ENCODE data around the gene HYDIN. TPM values are rescaled to one million over a fixed set of nuclear protein-coding genes. Genes with fewer than 3 reads are reported as not detected.

Gene HYDIN
- total RNA-seq, 2 donors from 2014 or later: 1.5 to 12.5 TPM

DNA sequence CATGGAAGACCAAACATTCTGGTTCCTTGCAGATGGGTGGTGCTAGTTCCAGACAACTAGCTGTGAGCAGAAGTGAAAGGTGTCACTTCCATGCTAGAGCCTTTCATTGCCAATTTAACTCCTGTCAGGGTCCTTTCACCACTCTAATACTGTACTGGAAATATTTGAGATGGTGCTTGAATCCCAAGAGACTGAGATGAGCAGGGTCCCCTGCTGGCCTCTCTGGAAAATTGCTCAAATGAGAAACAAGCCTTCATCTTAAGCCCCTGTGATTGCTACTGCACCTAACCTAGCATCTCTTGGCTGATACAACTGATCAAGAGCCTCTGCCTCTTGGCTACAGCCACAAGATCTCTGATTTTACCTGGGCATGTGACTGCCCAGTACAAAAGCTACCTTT is 422.2 kb downstream of the HYDIN start:
- intact Hi-C loops (cut with DNase I): no loop called here
- no peak for DNase-seq (ENCODE audit: low spot score)
- Histone ChIP-seq H3K4me1 (replicated peaks) (no peaks in the 10 kb centered on the region), H3K27ac (no peak overlapping the region), H3K36me3 (no peaks in the 10 kb centered on the region), H3K4me3 (no peak overlapping the region), H3K27me3 (replicated peaks; ENCODE audit: insufficient read depth) (no peaks in the 10 kb centered on the region), H3K9me3 (no peaks in the 10 kb centered on the region)
- TF ChIP-seq POLR2A (IDR thresholded peaks at IDR 0.05) (no peak), POLR2AphosphoS5 (IDR thresholded peaks at IDR 0.05) (no peak)
- TF ChIP-seq, protein P1, sequence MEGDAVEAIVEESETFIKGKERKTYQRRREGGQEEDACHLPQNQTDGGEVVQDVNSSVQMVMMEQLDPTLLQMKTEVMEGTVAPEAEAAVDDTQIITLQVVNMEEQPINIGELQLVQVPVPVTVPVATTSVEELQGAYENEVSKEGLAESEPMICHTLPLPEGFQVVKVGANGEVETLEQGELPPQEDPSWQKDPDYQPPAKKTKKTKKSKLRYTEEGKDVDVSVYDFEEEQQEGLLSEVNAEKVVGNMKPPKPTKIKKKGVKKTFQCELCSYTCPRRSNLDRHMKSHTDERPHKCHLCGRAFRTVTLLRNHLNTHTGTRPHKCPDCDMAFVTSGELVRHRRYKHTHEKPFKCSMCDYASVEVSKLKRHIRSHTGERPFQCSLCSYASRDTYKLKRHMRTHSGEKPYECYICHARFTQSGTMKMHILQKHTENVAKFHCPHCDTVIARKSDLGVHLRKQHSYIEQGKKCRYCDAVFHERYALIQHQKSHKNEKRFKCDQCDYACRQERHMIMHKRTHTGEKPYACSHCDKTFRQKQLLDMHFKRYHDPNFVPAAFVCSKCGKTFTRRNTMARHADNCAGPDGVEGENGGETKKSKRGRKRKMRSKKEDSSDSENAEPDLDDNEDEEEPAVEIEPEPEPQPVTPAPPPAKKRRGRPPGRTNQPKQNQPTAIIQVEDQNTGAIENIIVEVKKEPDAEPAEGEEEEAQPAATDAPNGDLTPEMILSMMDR (IDR thresholded peaks at IDR 0.05): no peak

DNA sequence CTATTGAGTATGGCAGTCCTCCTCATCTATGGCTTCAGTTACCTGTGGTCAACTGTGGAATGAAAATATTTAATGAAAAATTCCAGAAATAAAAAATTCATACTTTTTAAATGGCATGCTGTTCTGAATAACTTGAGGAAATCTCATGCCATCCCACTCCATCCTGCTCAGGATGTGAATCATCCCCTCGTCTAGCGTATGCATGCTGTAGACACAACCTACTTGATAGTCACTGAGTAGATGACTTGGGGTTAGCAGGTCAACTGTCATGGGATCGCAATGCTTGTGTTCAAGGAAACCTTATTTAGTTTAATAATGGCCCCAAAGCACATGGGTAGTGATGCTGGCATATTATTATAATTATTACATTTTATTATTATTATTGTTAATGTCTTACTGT is 424.7 kb downstream of the HYDIN start:
- Histone ChIP-seq H3K9me3 (no peaks in the 10 kb centered on the region), H3K27ac (no peak overlapping the region), H3K36me3 (no peaks in the 10 kb centered on the region), H3K4me3 (no peak overlapping the region), H3K27me3 (replicated peaks; ENCODE audit: insufficient read depth) (no peaks in the 10 kb centered on the region), H3K4me1 (replicated peaks) (no peaks in the 10 kb centered on the region)
- intact Hi-C loops (cut with DNase I): no loop called here
- WGBS: 77% methylated on average over 3 of the region's 3 CpGs
- TF ChIP-seq POLR2AphosphoS5 (IDR thresholded peaks at IDR 0.05) (no peak), POLR2A (IDR thresholded peaks at IDR 0.05) (no peak)
- TF ChIP-seq, protein P1 (IDR thresholded peaks at IDR 0.05): no peak
- DNase-seq (ENCODE audit: low spot score): no peak

DNA sequence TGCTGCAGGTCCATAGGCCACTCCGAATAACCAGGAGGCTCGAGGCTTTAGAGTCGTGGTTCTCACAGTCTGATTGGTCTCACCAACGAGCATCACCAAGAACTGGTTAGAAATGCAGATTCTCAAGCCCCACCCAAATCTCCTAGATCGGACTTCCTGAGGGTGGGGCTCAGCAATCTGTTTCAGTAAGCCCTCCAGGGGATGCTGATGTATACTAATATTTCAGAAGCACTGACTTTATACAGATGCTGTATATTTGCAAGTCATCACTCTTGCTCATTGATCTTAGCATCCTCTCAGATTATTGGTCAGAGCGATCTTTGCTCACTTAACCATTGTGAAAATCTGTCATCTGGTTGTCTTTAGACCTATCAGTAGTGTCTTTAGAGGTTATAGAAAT is 425.1 kb downstream of the HYDIN start:
- Histone ChIP-seq H3K27ac (no peak overlapping the region), H3K36me3 (no peaks in the 10 kb centered on the region), H3K9me3 (no peaks in the 10 kb centered on the region), H3K4me3 (no peak overlapping the region), H3K4me1 (replicated peaks) (no peaks in the 10 kb centered on the region), H3K27me3 (replicated peaks; ENCODE audit: insufficient read depth) (no peaks in the 10 kb centered on the region)
- TF ChIP-seq, protein P1 (IDR thresholded peaks at IDR 0.05): no peak
- TF ChIP-seq POLR2AphosphoS5 (IDR thresholded peaks at IDR 0.05) (no peak), POLR2A (IDR thresholded peaks at IDR 0.05) (no peak)
- no peak for DNase-seq (ENCODE audit: low spot score)
- intact Hi-C loops (cut with DNase I): no loop called here
- whole genome bisulfite sequencing: 73% methylated on average over 6 of the region's 6 CpGs

DNA sequence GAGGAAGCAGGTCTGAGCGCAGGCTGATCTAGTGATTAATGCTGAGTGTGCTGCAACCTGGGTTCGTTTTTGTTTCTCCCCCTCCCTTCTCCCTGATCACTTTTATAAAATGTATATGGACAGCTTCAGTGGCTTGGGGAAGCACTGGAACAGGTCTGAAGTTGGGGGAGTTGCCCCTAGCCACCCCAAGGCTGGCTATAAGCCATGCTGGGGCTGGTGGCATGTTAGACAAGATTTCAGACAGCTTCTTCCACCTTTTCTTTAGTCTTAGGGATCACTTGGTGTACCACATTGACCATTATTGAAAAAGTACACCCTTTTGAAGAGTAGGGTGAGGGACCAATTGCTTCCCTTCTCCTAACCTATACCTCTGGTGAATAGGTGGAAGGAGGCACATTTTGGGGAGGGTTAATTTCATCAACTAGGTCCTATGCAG is 425.8 kb downstream of the HYDIN start:
- intact Hi-C loops (cut with DNase I): no loop called here
- no peaks in the 10 kb centered on the region for H3K27me3 ChIP-seq (replicated peaks; ENCODE audit: insufficient read depth)

DNA sequence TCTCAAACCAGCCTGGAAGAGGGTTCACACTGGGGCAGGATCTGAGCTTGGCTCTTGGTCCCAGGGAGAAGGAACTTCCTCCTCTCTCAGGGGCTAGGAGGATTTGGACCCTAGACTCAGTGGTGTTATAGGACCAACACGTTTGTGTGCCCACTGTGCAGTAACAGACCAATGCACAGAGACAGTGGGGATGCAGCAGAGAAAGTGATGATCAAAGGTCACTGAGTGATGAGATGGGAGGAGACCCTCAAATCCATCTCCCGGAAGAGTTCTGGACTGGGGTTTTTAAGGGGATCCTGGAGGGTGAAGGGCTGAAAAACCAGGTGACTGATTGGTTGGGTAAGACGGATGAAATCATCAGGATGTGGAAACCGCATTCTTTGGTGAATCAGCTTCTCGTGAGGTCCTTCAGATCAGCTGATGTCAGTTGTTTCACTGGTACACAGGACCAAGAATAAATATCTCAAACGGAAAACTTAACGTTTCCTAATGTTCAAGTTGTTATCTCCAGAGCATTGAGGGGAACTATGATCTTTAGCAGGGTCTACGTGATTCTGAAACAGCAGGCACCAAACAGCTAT is 426.3 kb downstream of the HYDIN start:
- 68% methylated on average over 8 of the region's 8 CpGs for WGBS
- no peaks in the 10 kb centered on the region for H3K27me3 ChIP-seq (replicated peaks; ENCODE audit: insufficient read depth)
- H3K27ac ChIP-seq: no peak overlapping the region
- H3K36me3 ChIP-seq: no peaks in the 10 kb centered on the region
- H3K4me3 ChIP-seq: no peak overlapping the region
- no peaks in the 10 kb centered on the region for H3K4me1 ChIP-seq (replicated peaks)
- intact Hi-C loops (cut with DNase I): no loop called here
- TF ChIP-seq POLR2AphosphoS5 (IDR thresholded peaks at IDR 0.05) (no peak), POLR2A (IDR thresholded peaks at IDR 0.05) (no peak)
- TF ChIP-seq, protein P1 (IDR thresholded peaks at IDR 0.05): no peak
- H3K9me3 ChIP-seq: no peaks in the 10 kb centered on the region
- no peak for DNase-seq (ENCODE audit: low spot score)

More for the DNA sequence above, 425.8 kb downstream of the HYDIN start:
- no peaks in the 10 kb centered on the region for H3K9me3 ChIP-seq
- no peak for DNase-seq (ENCODE audit: low spot score)
- no peaks in the 10 kb centered on the region for H3K36me3 ChIP-seq
- WGBS: 53% methylated on average over 2 of the region's 2 CpGs
- H3K27ac ChIP-seq: no peak overlapping the region
- no peaks in the 10 kb centered on the region for H3K4me1 ChIP-seq (replicated peaks)
- no peak overlapping the region for H3K4me3 ChIP-seq
- TF ChIP-seq, protein P1 (IDR thresholded peaks at IDR 0.05): no peak
- TF ChIP-seq POLR2A (IDR thresholded peaks at IDR 0.05) (no peak), POLR2AphosphoS5 (IDR thresholded peaks at IDR 0.05) (no peak)
